Epithelial cell of proximal tubule (primary cell): ENCODE measurements around the gene PCNT. TPM values are rescaled to one million over a fixed set of nuclear protein-coding genes. Genes with fewer than 3 reads are reported as not detected.

Experiments used
- DNase-seq: peaks from one replicate; pipeline ENCODE4 v3.0.0-alpha.2; 2011; ENCODE audit warnings: low read depth
- H3K4me3 ChIP-seq: 2 replicates; pipeline ENCODE4 v1.5.1; 2011; ENCODE audit warnings: low read depth, mild to moderate bottlenecking, low read length
- CTCF ChIP-seq: conservative IDR thresholded peaks from 2 replicates; pipeline ENCODE4 v1.5.1; 2012; ENCODE audit warnings: low read depth, mild to moderate bottlenecking, low read length
- total RNA-seq: library from RNA; depleted of rRNA; stranded (reverse); fragments of >200 nt; gene quantifications from 2 replicates; pipeline ENCODE4 v1.2.3, GENCODE V29; 2015

PCNT gene, protein sequence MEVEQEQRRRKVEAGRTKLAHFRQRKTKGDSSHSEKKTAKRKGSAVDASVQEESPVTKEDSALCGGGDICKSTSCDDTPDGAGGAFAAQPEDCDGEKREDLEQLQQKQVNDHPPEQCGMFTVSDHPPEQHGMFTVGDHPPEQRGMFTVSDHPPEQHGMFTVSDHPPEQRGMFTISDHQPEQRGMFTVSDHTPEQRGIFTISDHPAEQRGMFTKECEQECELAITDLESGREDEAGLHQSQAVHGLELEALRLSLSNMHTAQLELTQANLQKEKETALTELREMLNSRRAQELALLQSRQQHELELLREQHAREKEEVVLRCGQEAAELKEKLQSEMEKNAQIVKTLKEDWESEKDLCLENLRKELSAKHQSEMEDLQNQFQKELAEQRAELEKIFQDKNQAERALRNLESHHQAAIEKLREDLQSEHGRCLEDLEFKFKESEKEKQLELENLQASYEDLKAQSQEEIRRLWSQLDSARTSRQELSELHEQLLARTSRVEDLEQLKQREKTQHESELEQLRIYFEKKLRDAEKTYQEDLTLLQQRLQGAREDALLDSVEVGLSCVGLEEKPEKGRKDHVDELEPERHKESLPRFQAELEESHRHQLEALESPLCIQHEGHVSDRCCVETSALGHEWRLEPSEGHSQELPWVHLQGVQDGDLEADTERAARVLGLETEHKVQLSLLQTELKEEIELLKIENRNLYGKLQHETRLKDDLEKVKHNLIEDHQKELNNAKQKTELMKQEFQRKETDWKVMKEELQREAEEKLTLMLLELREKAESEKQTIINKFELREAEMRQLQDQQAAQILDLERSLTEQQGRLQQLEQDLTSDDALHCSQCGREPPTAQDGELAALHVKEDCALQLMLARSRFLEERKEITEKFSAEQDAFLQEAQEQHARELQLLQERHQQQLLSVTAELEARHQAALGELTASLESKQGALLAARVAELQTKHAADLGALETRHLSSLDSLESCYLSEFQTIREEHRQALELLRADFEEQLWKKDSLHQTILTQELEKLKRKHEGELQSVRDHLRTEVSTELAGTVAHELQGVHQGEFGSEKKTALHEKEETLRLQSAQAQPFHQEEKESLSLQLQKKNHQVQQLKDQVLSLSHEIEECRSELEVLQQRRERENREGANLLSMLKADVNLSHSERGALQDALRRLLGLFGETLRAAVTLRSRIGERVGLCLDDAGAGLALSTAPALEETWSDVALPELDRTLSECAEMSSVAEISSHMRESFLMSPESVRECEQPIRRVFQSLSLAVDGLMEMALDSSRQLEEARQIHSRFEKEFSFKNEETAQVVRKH (N-terminal part only)
- total RNA-seq = 15.1 and 18.7 TPM in 2 replicates

GRCh38 chr21:46323710-46324389 lies at the start of gene PCNT, which contains the start of gene C21orf58:
TSS of gene PCNT (plus strand) at chr21:46324156. CDS start at chr21:46324229, 73 bp downstream.
TSS of gene C21orf58 (minus strand) at chr21:46323870. CDS start at chr21:46322738, 1,132 bp downstream.
- no peak for TF ChIP-seq CTCF
- peak; percentile 71 for DNase-seq
- H3K4me3 ChIP-seq = peak within 1 kb of the TSS; percentile 100

- TF ChIP-seq CTCF = no peak
Observed at GRCh38 chr21:46274797-46275390, 49.1 kb upstream of the PCNT start.

DNA sequence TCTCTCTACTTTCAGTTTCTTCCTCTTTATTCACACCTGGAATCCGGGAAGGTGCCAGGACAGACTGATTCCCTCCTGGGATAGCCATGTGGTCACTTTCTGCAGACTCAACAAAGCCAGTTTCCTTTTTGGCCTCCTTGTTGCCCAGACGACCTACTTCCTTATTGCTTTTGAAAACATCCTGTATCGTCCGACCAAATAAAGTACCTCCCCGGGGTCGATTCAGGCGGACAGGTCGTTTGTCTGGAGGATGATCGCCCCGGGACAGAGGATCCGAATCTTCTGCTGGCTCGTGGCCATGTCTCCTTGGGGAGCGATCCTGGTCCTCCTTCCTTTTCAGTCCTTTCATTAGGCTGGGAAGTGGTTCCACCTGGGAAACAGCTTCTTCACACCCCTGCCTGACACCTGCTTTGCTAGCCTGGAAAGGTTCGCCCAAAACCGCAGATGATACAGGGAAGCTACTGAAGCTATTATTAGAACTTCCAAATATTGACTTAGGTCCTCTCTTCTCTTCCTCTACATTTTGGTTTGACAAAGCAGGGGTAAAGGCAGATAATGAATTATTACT lies 39.8 kb upstream of the PCNT start:
- TF ChIP-seq CTCF = no peak
- no peak for DNase-seq
- H3K4me3 ChIP-seq = no peak overlapping the region

More at GRCh38 chr21:46274797-46275390, 49.1 kb upstream of the PCNT start:
- DNase-seq = no peak
- H3K4me3 ChIP-seq = no peak overlapping the region

GRCh38 chr21:46284733-46285132 lies 39.2 kb upstream of the PCNT start:
- H3K4me3 ChIP-seq = peak overlapping the region; percentile 76
- TF ChIP-seq CTCF = no peak
- no peak for DNase-seq

DNA sequence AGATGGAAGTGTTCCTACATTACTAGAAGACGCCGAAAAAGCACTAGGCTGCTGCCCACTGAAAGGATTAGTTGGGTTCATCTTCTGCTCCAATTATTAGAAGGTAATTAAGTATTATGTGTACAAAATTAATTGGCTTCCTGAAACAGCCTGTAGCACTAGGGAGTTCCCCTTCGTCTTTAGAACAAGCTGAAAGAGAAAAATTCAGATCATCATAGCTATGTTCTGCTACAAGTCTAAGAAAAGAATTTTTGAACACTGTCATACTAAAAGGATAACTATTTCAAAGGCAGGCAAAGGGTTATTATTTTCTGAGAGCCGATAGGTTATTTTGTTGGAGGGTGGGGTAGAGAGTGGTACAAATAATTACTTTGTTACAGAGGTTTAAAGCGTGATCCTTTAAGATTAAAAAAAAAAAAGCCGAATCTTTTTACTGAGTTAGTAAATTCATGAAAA lies 38.7 kb upstream of the PCNT start, which contains the start of gene MCM3AP:
MCM3AP (minus strand) TSS at position 406 of the 456 bp plus-strand sequence; CDS start at position 81, 325 bp downstream.
- no peak for DNase-seq
- peak within 1 kb of the TSS; percentile 76 for H3K4me3 ChIP-seq
- TF ChIP-seq CTCF = no peak
